ENCODE measurements around the gene SORCS2.

Gene SORCS2

GRCh38 chr4:7646384-7647061 is 454.2 kb downstream of the SORCS2 start:
- TF ChIP-seq, protein P1, sequence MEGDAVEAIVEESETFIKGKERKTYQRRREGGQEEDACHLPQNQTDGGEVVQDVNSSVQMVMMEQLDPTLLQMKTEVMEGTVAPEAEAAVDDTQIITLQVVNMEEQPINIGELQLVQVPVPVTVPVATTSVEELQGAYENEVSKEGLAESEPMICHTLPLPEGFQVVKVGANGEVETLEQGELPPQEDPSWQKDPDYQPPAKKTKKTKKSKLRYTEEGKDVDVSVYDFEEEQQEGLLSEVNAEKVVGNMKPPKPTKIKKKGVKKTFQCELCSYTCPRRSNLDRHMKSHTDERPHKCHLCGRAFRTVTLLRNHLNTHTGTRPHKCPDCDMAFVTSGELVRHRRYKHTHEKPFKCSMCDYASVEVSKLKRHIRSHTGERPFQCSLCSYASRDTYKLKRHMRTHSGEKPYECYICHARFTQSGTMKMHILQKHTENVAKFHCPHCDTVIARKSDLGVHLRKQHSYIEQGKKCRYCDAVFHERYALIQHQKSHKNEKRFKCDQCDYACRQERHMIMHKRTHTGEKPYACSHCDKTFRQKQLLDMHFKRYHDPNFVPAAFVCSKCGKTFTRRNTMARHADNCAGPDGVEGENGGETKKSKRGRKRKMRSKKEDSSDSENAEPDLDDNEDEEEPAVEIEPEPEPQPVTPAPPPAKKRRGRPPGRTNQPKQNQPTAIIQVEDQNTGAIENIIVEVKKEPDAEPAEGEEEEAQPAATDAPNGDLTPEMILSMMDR (IDR thresholded peaks at IDR 0.05; ENCODE audit: low read depth, low read length): no peak
- no peak for DNase-seq (ENCODE audit: extremely low read depth, low read depth)

DNA sequence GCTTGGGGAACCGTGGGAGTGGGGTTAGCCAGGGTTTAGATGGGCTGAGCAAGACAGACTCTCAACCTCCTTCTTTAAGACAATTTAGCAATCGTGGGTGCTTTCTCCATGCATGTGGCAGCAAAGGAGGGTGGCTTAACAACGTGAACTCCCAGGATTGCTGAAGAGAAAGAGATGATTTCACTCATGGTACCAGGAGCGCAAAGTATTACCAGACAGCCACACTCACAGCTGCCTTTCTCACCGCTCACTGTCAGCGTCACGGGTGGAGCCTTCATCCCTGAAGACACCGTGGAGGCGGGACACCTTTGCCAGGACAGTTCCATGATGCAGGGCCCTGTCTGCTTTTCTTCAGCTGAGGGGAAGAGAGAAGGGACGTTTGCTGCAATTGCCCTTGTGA is 454.8 kb downstream of the SORCS2 start:
- no peak for DNase-seq (ENCODE audit: extremely low read depth, low read depth)
- TF ChIP-seq, protein P1 (IDR thresholded peaks at IDR 0.05; ENCODE audit: low read depth, low read length): no peak

GRCh38 chr4:7647600-7648543 is 455.5 kb downstream of the SORCS2 start:
- peak; percentile 16 for DNase-seq (ENCODE audit: extremely low read depth, low read depth)
- TF ChIP-seq, protein P1 (IDR thresholded peaks at IDR 0.05; ENCODE audit: low read depth, low read length): no peak

- DNase-seq (ENCODE audit: extremely low read depth, low read depth): no peak
- TF ChIP-seq, protein P1 (IDR thresholded peaks at IDR 0.05; ENCODE audit: low read depth, low read length): no peak
These were observed 456.4 kb downstream of the SORCS2 start for GRCh38 chr4:7648544-7649395.

DNA sequence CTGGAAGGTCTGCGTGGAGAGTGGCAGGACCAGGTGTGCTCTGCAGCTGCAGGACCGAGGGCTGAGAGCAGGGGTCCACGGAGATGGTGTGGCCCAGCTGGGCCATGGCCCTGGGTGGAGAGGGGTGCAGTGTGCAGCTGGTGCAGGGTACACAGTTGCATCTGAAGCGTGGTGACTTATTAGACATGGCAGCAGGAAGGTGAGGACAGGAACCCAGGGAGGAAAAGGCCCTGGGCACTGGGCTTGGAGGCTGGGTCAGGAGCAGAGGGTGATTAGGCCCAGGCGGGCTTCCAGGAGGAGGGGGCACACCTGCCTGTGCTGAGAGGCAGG is 457.0 kb downstream of the SORCS2 start:
- DNase-seq (ENCODE audit: extremely low read depth, low read depth): no peak
- TF ChIP-seq, protein P1 (IDR thresholded peaks at IDR 0.05; ENCODE audit: low read depth, low read length): no peak

DNA sequence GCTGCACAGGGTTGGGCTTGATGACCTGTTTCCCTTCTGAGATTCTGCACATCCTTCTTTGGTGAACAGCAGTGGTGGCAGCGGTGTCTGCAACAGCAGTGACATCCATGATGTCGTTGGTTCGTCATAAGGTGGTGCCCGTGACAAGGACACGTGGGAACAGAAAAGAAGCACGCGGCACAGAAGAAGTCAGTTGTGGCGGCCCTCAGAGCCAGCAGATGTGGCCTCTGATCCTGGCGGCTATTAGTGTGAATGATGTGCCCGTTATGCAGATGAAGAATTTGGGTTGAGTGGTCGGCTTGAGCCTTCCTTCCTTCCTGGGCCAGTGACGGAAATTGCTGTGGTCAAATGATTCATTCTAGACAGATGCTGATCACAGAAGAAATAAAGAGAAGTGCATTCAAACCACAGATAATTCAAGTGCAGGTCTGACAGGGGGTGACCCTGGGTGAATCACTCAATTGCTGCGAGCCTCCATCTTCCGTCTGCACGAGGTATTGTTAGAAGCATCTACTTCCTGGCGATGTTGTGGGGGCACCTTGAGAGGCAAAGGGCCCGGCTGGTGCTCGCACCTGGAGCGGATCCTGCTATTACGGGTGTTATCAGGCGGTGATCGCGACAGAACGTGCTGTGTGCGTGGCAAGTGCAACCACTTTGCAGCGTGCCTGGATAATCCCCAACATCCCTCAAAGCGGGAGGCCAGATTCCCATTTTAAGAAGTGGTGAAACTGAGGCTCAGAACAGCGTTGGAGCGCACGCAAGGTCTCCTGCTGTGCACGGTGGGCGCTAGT is 457.6 kb downstream of the SORCS2 start:
- TF ChIP-seq, protein P1 (IDR thresholded peaks at IDR 0.05; ENCODE audit: low read depth, low read length): no peak
- DNase-seq (ENCODE audit: extremely low read depth, low read depth): peak; percentile 11

All from AG09319 (cell line).